B cell (primary cell): ENCODE results near the gene WWTR1. TPM values are rescaled to one million over a fixed set of nuclear protein-coding genes. Genes with fewer than 3 reads are reported as not detected.

ENCODE experiments used
- ATAC-seq: fragments of 200-7000 bp; cut with Tn5 transposase; one replicate; pipeline ENCODE4 v1.10.0; 2021; ENCODE audit warnings: low read depth, mild to moderate bottlenecking, moderate number of reproducible peaks, moderate library complexity
- CTCF ChIA-PET: fragments of 350-600 bp; sonication (Branson Sonifier 250); formaldehyde crosslinking; loops from one replicate; lab custom pipeline; 2021; ENCODE audit warnings: antibody characterized with exemption, inconsistent platforms; lab: Charles Lee
- POLR2A ChIA-PET: fragments of 350-600 bp; sonication (Branson Sonifier 250); formaldehyde crosslinking; loops from one replicate; lab custom pipeline; 2021; ENCODE audit warnings: antibody characterized with exemption; lab: Charles Lee
- DNase-seq: peaks from one replicate; pipeline ENCODE4 v3.0.0; 2013
- H2AFZ ChIP-seq: 2 replicates; pipeline ENCODE4 v1.6.1; 2012; ENCODE audit warnings: mild to moderate bottlenecking, low read depth, low read length; ENCODE audit not compliant: insufficient read depth, poor library complexity, severe bottlenecking
- H3K27ac ChIP-seq, 2 donors: 1 replicate in 1 of 2; 2 replicates in 1 of 2; pipeline ENCODE4 v1.5.1; 2012 to 2013; ENCODE audit warnings: low read length in 2 of 2, mild to moderate bottlenecking in 2 of 2, moderate library complexity in 1 of 2
- H3K27me3 ChIP-seq, 4 experiments: fragments of 200-600 bp in 1 of 4; sonication (generic) in 1 of 4; replicated peaks in 1 of 4; 1 replicate in 2 of 4; 2 replicates in 2 of 4; pipeline versions ENCODE4 v1.6.1 to v1.7.0; 2013 to 2016; ENCODE audit warnings: low read length in 3 of 4, mild to moderate bottlenecking in 2 of 4, mixed read lengths in 1 of 4, moderate library complexity in 1 of 4; ENCODE audit not compliant: insufficient read depth in 4 of 4, control insufficient read depth in 3 of 4; ENCODE audit errors: control extremely low read depth in 1 of 4
- H3K36me3 ChIP-seq, 2 experiments: replicated peaks in 1 of 2; 1 replicate in 1 of 2; 2 replicates in 1 of 2; pipeline versions ENCODE4 v1.6.1 to v1.7.1; 2013; ENCODE audit warnings: low read length in 1 of 2; ENCODE audit not compliant: insufficient read depth in 2 of 2, control insufficient read depth in 1 of 2; ENCODE audit errors: control extremely low read depth in 1 of 2, extremely low read depth in 1 of 2
- H3K4me1 ChIP-seq, 2 donors: fragments of 200-600 bp in 1 of 2; sonication (generic) in 1 of 2; 1 replicate in 1 of 2; 2 replicates in 1 of 2; pipeline versions ENCODE4 v1.5.1 to v1.6.1; 2013 to 2017; ENCODE audit warnings: low read length in 2 of 2; ENCODE audit not compliant: control insufficient read depth in 2 of 2, insufficient read depth in 2 of 2
- H3K4me2 ChIP-seq: replicated peaks from 2 replicates; pipeline ENCODE3; 2012; ENCODE audit warnings: mild to moderate bottlenecking, low read depth, low read length; ENCODE audit not compliant: poor library complexity, severe bottlenecking
- H3K4me3 ChIP-seq, 5 experiments: fragments of 200-600 bp in 1 of 5; sonication (generic) in 1 of 5; 1 replicate in 3 of 5; 2 replicates in 2 of 5; pipeline versions ENCODE4 v1.5.1 to v1.7.0; 2011 to 2016; ENCODE audit warnings: low read length in 4 of 5, mild to moderate bottlenecking in 4 of 5, low read depth in 2 of 5, control low read depth in 1 of 5, moderate library complexity in 1 of 5; ENCODE audit not compliant: insufficient read depth in 1 of 5; ENCODE audit errors: control extremely low read depth in 1 of 5, extremely low read depth in 1 of 5
- H3K79me2 ChIP-seq: fragments of 200-600 bp; sonication (generic); one replicate; pipeline ENCODE4 v1.6.0; 2016; ENCODE audit warnings: low read length; ENCODE audit not compliant: control insufficient read depth, insufficient read depth
- H3K9ac ChIP-seq: fragments of 200-600 bp; sonication (generic); 2 replicates; pipeline ENCODE4 v1.6.1; 2017; ENCODE audit warnings: mild to moderate bottlenecking, low read length, moderate library complexity
- H3K9me3 ChIP-seq, 3 donors: one replicate each; pipeline versions ENCODE4 v1.6.1 to v1.7.1; 2013; ENCODE audit warnings: low read length in 2 of 3; ENCODE audit not compliant: control insufficient read depth in 2 of 3, insufficient read depth in 1 of 3; ENCODE audit errors: control extremely low read depth in 1 of 3
- H4K20me1 ChIP-seq: 2 replicates; pipeline ENCODE4 v1.6.0; 2012; ENCODE audit warnings: mild to moderate bottlenecking, low read length; ENCODE audit not compliant: insufficient read depth, control insufficient read depth, poor library complexity, severe bottlenecking
- H3K27ac Mint-ChIP-seq: one replicate; pipeline ENCODE4 v1.8.0; 2021; ENCODE audit warnings: mixed read lengths
- H3K27me3 Mint-ChIP-seq: one replicate; pipeline ENCODE4 v1.8.0; 2021; ENCODE audit warnings: mixed read lengths
- H3K4me1 Mint-ChIP-seq: one replicate; pipeline ENCODE4 v1.8.0; 2021; ENCODE audit warnings: mixed read lengths
- H3K4me3 Mint-ChIP-seq: one replicate; pipeline ENCODE4 v1.8.0; 2021; ENCODE audit warnings: mixed read lengths
- H3K9me3 Mint-ChIP-seq: one replicate; pipeline ENCODE4 v1.8.0; 2022; ENCODE audit warnings: mixed read lengths; ENCODE audit not compliant: insufficient read depth
- CTCF ChIP-seq: fragments of 200-600 bp; IDR thresholded peaks from one replicate; pipeline ENCODE4 v1.8.0; 2022; ENCODE audit warnings: antibody characterized with exemption, mild to moderate bottlenecking
- EZH2 ChIP-seq: IDR thresholded peaks from 2 replicates; pipeline ENCODE4 v1.6.1; 2012; ENCODE audit warnings: borderline replicate concordance, low read depth, mild to moderate bottlenecking, moderate library complexity, low read length; ENCODE audit not compliant: insufficient read depth, poor library complexity, severe bottlenecking
- WGBS: methylation state at CpG from one replicate; pipeline ENCODE4 v1.1.5; 2013; ENCODE audit warnings: missing lambda C conversion rate; ENCODE audit not compliant: insufficient coverage; 5-methylcytosine and 5-hydroxymethylcytosine counted together
- intact Hi-C: fragments of 100-400 bp; cut with micrococcal nuclease; formaldehyde crosslinking; loops from one replicate; pipeline ENCODE4 v1.10.0; 2022
- polyA plus RNA-seq: library from polyadenylated mRNA; depleted of rRNA; stranded (reverse); fragments of >200 nt; gene quantifications from 2 replicates; pipeline ENCODE4 v1.2.3, GENCODE V29; 2012
- total RNA-seq, 2 donors: library from RNA; stranded (reverse); fragments of 120-200 nt in 1 of 2; gene quantifications; 1 replicate in 1 of 2; 2 replicates in 1 of 2; pipeline versions ENCODE4 v1.2.3 to v1.2.4, GENCODE V29; 2013 to 2022

Gene WWTR1
- total and polyA plus RNA-seq, 2 donors (not counting 1 experiment from before 2014, with no cell fraction given): 0.79 to 2.3 TPM

- H2AFZ ChIP-seq: no peak overlapping the region
- no peak overlapping the region for H3K27ac ChIP-seq
- intact Hi-C loops: no loop called here
- TF ChIP-seq CTCF (no peak), EZH2 (no peak)
- peaks cover 0 to 2% (median 0%) of the 10 kb centered on the region in 4 experiments for H3K27me3 ChIP-seq
- H3K79me2 ChIP-seq: no peaks in the 10 kb centered on the region
- Mint-ChIP-seq H3K4me1 (no peaks in the 10 kb centered on the region), H3K27me3 (peaks cover 31% of the 10 kb centered on the region), H3K9me3 (no peaks in the 10 kb centered on the region), H3K27ac (no peak overlapping the region), H3K4me3 (no peak overlapping the region)
- no peak overlapping the region for H3K9ac ChIP-seq
- 100% methylated on average over 3 of the region's 4 CpGs for WGBS
- POLR2A ChIA-PET: no interaction called here
- no peak overlapping the region for H3K4me3 ChIP-seq
- H3K9me3 ChIP-seq: no peaks in the 10 kb centered on the region
- ATAC-seq (no peak), DNase-seq (no peak)
- H3K4me1 ChIP-seq: no peaks in the 10 kb centered on the region
- H3K4me2 ChIP-seq: no peak overlapping the region
- no peaks in the 10 kb centered on the region for H4K20me1 ChIP-seq
- no peaks in the 10 kb centered on the region for H3K36me3 ChIP-seq
- CTCF ChIA-PET: no interaction called here
These were observed 23.3 kb downstream of the WWTR1 start for GRCh38 chr3:149634573-149634972.

GRCh38 chr3:149634072-149634471 is 23.8 kb downstream of the WWTR1 start:
- ChIA-PET CTCF (no interaction called here), POLR2A (no interaction called here)
- no peaks in the 10 kb centered on the region for H3K79me2 ChIP-seq
- intact Hi-C loops: no loop called here
- no peak for DNase-seq
- no peak overlapping the region for H3K4me2 ChIP-seq
- no peak for ATAC-seq
- TF ChIP-seq EZH2 (no peak), CTCF (no peak)
- H3K4me1 ChIP-seq: no peaks in the 10 kb centered on the region
- H3K27me3 Mint-ChIP-seq: peaks cover 34% of the 10 kb centered on the region
- H3K27ac ChIP-seq: no peak overlapping the region
- no peak overlapping the region for H3K9ac ChIP-seq
- peaks cover 0 to 2% (median 0%) of the 10 kb centered on the region in 4 experiments for H3K27me3 ChIP-seq
- H2AFZ ChIP-seq: no peak overlapping the region
- no peaks in the 10 kb centered on the region for H4K20me1 ChIP-seq
- 100% methylated on average over 2 of the region's 4 CpGs for WGBS
- H3K4me3 ChIP-seq: no peak overlapping the region
- H3K4me3 Mint-ChIP-seq: no peak overlapping the region
- H3K27ac Mint-ChIP-seq: no peak overlapping the region
- H3K36me3 ChIP-seq: no peaks in the 10 kb centered on the region
- H3K4me1 Mint-ChIP-seq: no peaks in the 10 kb centered on the region
- H3K9me3 Mint-ChIP-seq: no peaks in the 10 kb centered on the region
- no peaks in the 10 kb centered on the region for H3K9me3 ChIP-seq
